HuH-7 (cell line): ENCODE results near the gene MAML3.

ENCODE experiments used
- DNase-seq: peaks from one replicate; pipeline ENCODE4 v3.0.0; 2011; ENCODE audit warnings: low spot score

MAML3 gene

DNA sequence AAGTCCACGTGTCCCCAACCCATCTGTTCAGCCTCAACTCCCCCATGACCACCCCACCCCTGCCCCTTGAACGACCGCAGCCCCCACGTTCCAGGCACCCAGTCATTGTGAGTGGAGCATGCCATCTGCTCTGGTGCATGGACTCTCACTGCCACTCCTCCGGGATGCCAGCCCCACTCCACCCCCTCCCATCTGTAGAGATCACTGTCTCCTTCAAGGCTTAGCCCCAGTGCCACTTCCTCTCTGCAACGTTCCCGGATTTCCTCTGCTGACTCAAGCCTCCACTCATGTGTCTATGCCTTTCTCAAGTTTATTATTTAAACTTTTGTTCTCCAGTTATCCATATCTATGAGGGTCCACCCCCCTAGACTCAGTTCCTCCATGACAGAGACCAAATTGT lies 54.0 kb downstream of the MAML3 start:
- DNase-seq, result no peak

DNA sequence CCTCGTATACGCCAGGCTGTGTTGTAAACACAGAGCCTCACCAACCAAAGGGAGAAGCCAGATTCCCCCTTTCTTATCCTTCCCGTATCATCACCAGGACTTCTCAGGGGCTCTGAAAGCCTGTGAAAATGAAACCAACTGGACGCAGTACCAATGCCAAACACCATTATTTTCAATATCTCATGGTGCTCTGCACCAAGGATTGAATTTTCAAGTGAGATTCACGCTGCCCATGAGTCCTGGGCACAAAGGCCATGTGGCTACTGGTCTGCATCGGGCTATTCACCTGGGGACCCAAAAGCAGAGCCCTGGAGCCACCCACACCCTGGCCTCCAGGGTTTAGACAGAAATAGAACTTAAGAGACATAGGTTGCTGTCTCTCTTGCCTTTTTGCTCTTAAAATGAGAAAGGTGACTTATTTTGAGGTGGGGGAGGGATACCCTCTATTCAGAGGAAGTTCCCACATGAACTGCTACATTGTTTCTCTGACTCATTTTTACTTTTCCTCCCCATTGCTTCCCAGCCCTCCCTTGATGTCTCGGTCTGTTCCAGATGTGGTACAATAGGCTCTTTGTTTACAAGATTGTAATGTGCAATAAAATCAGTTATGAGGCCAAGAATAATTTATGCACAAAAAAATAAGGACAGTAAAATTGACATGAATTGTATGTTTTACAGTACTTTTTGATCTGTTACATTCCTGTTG lies 55.4 kb downstream of the MAML3 start:
- no peak for DNase-seq

DNA sequence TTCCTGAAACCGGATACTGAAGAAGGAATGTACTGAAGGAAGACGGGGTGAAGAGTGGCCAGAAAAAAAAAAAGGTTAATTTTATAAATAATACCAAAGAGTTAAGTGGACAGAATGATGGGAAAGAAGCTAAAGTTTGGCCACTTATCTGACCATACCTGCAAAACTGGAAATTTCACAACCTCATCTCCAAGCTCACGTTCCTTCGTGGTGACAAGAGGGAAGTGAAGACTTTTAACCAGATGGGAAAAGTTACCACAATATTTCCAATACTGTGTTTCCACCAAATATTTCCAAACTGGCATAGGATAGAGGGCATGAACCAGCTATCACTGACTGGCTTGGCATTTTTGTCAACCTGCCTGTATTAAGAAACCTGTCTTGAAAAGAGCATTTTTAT lies 56.4 kb downstream of the MAML3 start:
- DNase-seq, result no peak

- no peak for DNase-seq
Measured at GRCh38 chr4:140096921-140097320, 57.1 kb downstream of the MAML3 start.

- DNase-seq, result no peak
Measured at GRCh38 chr4:140096483-140096861, 57.5 kb downstream of the MAML3 start.

GRCh38 chr4:140095694-140096482 lies 58.1 kb downstream of the MAML3 start:
- DNase-seq, result no peak

DNA sequence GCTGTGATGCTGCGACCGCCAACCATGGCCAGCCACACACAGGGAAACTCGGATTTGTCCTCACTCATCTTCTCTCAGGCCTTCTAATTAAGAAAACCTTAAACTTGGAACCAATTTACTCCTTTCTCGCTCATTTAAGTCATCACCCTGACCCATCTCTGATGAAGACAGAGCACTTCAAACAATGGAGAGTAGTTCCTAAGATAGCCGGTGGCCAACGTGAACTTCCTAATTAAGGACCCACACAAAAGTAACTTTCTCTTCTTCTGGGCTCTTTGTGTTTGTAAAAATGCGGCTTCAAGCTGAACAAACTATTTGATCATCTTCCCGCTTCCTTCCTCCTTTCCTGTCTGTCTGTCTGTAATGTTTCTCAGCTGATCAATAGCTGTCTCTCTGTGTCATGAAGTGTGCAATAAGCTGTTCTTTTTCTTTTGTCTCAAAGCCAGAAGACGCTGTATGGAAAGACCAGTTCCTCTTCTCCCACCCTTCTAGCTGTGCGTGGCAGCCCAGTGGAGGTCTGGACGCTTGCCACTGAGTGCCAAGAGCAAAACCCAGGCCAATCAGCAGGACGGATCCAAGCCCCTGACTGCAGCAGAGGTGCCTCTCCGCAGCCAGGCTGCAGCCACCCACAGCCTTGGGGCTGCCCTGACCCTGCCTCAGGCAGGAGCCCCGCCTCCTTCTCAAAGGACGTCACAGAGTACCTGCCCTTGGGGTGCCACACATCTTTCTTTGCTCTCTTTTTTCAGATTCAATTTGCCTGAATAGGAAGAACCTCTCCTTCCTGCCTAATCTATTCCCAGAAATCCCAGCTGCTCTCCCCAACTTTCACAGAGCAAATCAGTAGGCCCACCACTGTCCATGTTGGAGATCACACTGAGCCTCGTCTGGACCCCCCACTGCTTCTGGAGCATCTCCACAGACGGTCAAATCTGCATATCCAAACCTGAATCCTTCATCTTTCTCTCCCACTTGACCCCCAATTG lies 59.3 kb downstream of the MAML3 start:
- no peak for DNase-seq

DNA sequence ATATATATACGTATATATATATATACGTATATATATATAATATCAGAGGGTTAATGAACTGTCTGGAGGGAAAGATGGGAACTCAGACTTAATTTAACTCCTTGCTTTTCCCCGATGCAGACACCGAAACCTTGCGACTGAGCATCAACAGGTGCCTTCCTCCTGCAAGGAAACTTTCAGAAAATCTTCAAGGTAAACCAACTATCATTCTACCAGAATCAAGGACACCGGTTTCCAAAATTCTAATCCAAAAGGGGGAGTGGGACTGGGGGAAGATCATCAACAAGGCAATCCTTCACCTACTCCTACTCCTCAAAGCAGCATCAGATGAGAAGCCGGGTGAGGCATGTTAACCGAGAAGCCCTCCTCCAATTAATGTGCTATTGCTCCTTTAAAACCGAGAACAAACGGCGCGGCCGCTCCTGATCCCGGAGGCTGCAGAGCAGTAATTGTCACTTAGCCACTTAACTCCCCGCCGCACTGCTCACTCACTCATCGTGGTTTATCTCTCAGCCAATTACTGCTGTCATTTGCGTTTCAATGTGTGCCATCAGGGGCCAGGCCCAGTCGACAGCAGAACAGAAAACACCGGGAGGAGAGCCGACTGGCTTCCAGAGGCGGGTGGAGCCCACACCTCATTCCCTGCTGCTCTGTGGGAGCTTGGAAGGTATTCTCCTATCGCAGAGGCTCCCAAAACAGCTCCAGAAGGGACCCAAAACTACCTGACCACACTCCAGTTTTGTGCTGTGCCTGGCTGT lies 61.7 kb downstream of the MAML3 start:
- peak; percentile 27 for DNase-seq

DNA sequence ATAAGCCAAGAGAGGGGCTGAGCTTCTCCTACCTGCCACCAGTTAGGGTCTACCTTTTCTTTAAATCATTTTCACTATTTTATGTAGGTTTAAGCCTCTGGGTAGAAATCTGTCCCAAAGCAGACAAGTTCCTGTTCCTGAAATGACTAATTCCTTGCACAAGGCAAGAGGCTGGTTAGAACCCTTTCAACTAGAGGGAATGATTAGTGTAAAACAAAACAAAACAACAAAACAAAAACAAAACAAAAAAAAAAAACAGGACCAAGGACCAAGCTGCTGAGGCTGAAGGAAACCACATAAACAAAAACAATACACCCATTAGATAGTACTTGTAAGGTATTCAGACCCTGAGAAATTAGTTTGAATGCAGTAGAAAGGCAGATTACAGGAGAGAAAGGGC lies 62.7 kb downstream of the MAML3 start:
- no peak for DNase-seq

- DNase-seq, result no peak
Measured at GRCh38 chr4:140090215-140090731, 63.7 kb downstream of the MAML3 start.

- no peak for DNase-seq
Measured at GRCh38 chr4:140089216-140089615, 64.8 kb downstream of the MAML3 start.

- no peak for DNase-seq
Measured at GRCh38 chr4:140088323-140088967, 65.5 kb downstream of the MAML3 start.

- no peak for DNase-seq
Measured at GRCh38 chr4:140085881-140086280, 68.1 kb downstream of the MAML3 start.

DNA sequence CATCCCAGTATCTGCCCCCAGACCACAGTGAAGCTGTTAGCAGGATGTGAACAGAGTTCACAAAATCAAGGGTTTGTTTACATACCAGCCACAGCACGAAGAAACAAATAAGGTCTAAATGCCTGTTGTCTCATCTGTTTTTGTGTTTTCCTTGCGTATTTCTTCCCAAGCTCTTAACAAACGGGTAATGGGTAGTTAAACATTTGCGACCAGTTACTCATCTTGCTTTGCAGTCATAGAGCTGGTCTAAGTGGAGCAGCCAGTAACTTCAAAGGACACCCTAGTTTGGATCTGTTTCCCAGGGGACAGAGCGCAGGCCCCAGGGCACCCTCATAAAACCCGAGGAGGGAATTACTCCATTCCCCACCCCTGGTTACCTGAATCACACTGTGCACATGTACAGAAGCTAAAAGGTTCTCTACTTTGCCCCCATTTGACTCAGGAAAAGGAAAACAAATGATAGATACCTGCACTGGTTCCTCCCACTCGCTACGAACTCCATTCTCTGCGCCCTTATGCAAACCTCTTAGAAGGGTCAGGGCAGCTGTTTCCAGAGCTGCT lies 68.8 kb downstream of the MAML3 start:
- DNase-seq, result peak; percentile 21

DNA sequence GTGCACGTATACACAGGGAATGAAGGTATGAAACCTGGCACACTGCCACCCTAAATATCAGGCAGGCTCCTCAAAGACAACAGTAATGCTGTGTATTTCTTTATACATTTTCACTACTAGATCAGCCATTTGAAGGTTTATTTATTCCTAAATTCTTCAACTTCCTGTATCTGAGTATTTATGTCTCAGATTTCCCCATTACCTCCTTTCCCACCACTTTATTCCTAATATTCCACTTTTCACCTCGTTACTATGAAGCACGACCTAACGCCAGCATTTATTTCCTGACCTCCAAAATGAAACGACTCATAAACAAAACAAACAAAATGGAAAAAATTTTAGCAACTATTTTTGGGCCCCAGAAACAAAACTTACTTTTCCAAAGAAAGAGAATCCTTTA lies 69.6 kb downstream of the MAML3 start:
- DNase-seq, result no peak

DNA sequence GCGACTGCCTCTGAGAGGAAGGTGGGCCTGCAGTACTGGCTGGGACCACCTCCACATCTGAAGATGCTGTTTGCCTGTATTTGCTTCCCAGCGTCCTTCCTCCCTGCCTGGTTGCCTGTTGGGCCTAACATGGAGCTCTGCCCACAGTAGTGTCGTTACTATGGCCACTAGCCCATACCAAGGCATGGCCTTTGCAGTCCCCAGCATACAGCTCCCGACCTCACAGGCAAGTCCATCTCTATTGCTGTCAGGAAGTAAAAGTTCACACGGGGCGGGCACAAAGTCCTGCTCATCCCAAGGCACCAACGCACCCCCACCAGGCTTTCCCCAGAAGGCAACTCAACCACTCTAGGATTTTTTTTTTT lies 71.6 kb downstream of the MAML3 start:
- no peak for DNase-seq

DNA sequence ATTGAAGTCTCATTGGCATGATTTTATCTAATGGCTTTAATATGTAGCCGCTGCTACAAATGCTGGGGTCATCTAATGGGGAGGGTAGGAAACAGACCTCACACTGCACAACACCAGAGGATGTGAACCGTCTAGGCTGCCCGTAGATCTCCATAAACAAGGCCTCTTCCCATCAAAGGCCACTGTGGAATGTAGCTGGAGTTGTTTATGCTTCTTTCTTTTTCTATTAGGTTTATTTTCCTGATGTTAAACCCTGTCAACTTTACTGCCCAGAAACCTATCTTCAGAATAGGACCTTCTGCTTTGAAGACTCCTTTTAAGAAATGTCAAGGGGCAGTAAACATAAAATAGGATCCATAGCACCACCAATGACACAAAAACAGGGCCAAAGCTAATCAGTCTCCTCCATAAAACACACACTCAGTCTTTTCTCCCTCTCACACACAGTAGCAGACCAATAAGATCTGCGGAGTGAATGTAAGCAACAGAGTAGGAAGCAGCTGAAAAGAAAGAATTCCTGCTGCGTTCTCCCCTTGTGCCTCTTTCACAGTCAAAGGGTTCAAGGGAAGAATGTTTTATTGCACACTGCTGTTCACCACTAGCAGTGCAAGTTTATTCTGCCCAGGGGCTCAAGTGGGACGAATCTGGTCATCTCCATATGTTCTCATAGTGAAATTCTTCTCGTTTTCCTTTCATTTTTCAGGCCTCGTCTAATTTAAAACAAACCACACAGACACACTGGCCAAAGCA lies 72.2 kb downstream of the MAML3 start:
- no peak for DNase-seq

DNA sequence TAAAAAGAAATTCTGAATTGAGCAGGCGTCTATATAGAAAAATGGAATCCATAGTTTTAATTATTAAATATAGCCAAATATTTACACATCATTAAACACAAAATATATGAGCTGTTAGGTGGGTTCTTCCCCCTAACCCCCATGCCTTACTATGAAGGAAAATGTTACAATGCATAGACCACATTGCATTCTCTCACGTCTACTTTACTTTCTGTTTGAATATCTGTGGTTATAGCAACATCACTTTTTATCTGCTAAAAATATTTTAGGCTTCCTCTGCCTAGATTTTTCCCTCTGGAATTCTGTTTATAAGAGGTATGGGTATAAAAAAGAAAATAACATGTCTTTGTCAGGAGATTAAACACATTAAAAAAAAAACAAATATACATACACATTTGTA lies 73.1 kb downstream of the MAML3 start:
- DNase-seq, result no peak

GRCh38 chr4:140078366-140078765 lies 75.6 kb downstream of the MAML3 start:
- DNase-seq, result no peak

DNA sequence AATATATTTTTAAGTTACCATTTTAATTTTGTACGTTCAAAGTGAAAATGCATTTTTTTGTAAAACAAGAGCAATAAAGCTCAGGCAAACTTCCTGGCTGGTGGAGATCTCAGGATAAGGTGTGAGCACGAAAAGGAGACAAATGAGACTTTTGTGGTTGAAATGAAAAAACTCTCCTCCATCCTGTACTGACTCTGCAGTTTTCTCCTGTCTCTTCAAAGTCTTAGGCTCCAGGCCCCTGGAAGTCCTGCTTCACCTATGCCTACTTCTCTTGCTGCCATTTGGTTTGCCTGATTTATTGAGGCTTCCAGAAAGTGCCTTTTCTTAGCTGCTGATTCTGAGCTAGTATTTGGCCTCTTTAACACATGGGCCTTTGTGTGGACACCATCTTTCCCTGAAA lies 77.7 kb downstream of the MAML3 start:
- no peak for DNase-seq
